Transverse colon (tissue), 4 donors: ENCODE measurements around the gene AIRE. TPM values are rescaled to one million over a fixed set of nuclear protein-coding genes. Genes with fewer than 3 reads are reported as not detected.

Experiments
- DNase-seq: peaks from one replicate; pipeline ENCODE4 v3.0.0-alpha.2; 2019
- H3K27ac ChIP-seq, 4 donors: fragments of 200-600 bp; sonication (generic); 2 replicates each; pipeline ENCODE4 v1.5.1; 2016 to 2018; ENCODE audit warnings: inconsistent platforms in 4 of 4
- H3K27me3 ChIP-seq: fragments of 200-600 bp; sonication (generic); 2 replicates; pipeline ENCODE4 v1.5.1; 2017; ENCODE audit warnings: inconsistent platforms
- H3K36me3 ChIP-seq, 4 donors: fragments of 200-600 bp; sonication (generic); 2 replicates each; pipeline ENCODE4 v1.5.1; 2017 to 2019; ENCODE audit warnings: inconsistent platforms in 4 of 4
- H3K4me1 ChIP-seq, 4 donors: fragments of 200-600 bp; sonication (generic); 2 replicates each; pipeline ENCODE4 v1.5.1; 2017 to 2020; ENCODE audit warnings: inconsistent platforms in 4 of 4
- H3K4me3 ChIP-seq, 4 donors: fragments of 200-600 bp; sonication (generic); 1 replicate in 1 of 4; 2 replicates in 3 of 4; pipeline versions ENCODE4 v1.5.1 to v1.6.1; 2017 to 2019; ENCODE audit warnings: inconsistent platforms in 4 of 4
- H3K9me3 ChIP-seq, 2 donors: fragments of 200-600 bp; sonication (generic); 2 replicates each; pipeline ENCODE4 v1.5.1; 2017 to 2019; ENCODE audit warnings: inconsistent platforms in 2 of 2
- EP300 ChIP-seq: sonication (generic); formaldehyde crosslinking; IDR thresholded peaks from one replicate; pipeline ENCODE4 v1.6.1; 2017; ENCODE audit warnings: antibody characterized with exemption, low read depth
- POLR2A ChIP-seq: fragments of 450-650 bp; IDR thresholded peaks from one replicate; pipeline ENCODE4 v1.6.1; 2016; ENCODE audit warnings: antibody characterized with exemption, mild to moderate bottlenecking, moderate library complexity
- POLR2AphosphoS5 ChIP-seq, 3 donors: sonication (generic); formaldehyde crosslinking; IDR thresholded peaks; one replicate each; pipeline ENCODE4 v1.6.1; 2016; ENCODE audit warnings: antibody characterized with exemption in 3 of 3
- WGBS, 2 donors: methylation state at CpG; one replicate each; pipeline ENCODE4 v1.1.5; 2018; ENCODE audit warnings: low coverage in 1 of 2; 5-methylcytosine and 5-hydroxymethylcytosine counted together
- in situ Hi-C, 4 donors: fragments of 200-750 bp; cut with MboI; loops; one replicate each; pipeline versions ENCODE4 v1.15.0 to v1.15.1; 2017; ENCODE audit warnings: low sequenced_read_pairs in 3 of 4, low pct_ligation_motif_present in 1 of 4, low pct_unique_long_range_greater_than_20kb in 1 of 4
- intact Hi-C: fragments of 100-400 bp; cut with DNase I; formaldehyde crosslinking; loops from one replicate; pipeline ENCODE4 v1.15.1; 2023; ENCODE audit warnings: low total_unique reads
- total RNA-seq, 4 donors: library from RNA; depleted of rRNA; stranded (reverse); fragments of >200 nt; gene quantifications; one replicate each; pipeline ENCODE4 v1.1.0, GENCODE V29; 2016
- TF ChIP-seq, protein P1 (sequence below), 5 experiments: fragments of 200-600 bp in 3 of 5; fragments of 450-650 bp in 2 of 5; sonication (generic) in 3 of 5; IDR thresholded peaks; 1 replicate in 2 of 5; 2 replicates in 3 of 5; pipeline ENCODE4 v1.5.1; 2016 to 2017; ENCODE audit warnings: antibody characterized with exemption in 5 of 5, inconsistent platforms in 3 of 5, mild to moderate bottlenecking in 2 of 5, moderate library complexity in 1 of 5

AIRE gene
- total RNA-seq, 4 donors from 2014 or later, result not detected

DNA sequence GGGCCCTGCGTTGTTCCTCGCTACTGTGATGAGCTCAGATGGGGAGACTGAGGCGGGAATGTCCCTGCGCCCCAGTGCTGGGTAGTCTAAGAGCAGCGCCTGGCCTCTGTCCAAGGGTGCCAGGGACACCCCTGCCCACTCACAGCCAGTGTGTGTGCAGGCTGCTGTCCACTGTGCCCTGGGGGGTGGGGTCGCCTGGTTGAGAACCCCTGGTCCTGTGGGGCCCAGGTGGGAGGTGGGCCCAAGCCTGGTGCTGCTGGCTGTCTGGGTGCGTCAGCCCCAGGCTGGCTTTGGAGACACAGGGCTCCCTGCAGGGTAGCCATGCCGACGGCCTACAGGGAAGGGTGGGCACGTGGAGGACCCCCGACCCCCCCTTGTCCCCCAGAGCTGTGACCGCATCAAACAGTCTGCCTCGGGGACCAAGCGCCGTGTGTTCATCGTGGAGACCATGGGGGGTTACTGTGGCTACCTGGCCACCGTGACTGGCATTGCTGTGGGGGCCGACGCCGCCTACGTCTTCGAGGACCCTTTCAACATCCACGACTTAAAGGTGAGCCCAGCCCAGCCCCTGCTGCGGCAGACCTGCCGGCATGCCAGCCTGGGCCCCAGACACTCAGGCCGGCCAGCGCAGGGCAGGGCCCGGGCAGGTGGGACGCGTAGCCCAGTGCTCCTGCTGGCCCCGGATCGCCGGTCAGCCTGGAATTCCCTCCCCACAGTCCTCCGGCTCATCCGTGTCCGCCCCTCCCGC lies 38.6 kb downstream of the AIRE start:
- TF ChIP-seq, protein P1, sequence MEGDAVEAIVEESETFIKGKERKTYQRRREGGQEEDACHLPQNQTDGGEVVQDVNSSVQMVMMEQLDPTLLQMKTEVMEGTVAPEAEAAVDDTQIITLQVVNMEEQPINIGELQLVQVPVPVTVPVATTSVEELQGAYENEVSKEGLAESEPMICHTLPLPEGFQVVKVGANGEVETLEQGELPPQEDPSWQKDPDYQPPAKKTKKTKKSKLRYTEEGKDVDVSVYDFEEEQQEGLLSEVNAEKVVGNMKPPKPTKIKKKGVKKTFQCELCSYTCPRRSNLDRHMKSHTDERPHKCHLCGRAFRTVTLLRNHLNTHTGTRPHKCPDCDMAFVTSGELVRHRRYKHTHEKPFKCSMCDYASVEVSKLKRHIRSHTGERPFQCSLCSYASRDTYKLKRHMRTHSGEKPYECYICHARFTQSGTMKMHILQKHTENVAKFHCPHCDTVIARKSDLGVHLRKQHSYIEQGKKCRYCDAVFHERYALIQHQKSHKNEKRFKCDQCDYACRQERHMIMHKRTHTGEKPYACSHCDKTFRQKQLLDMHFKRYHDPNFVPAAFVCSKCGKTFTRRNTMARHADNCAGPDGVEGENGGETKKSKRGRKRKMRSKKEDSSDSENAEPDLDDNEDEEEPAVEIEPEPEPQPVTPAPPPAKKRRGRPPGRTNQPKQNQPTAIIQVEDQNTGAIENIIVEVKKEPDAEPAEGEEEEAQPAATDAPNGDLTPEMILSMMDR (IDR thresholded peaks at IDR 0.05), result no peak
- TF ChIP-seq POLR2AphosphoS5 (IDR thresholded peaks at IDR 0.05) (no peak), POLR2A (no peak), EP300 (no peak)
- Histone ChIP-seq H3K27ac (no peak overlapping the region), H3K9me3 (no peaks in the 10 kb centered on the region), H3K4me1 (no peaks in the 10 kb centered on the region), H3K36me3 (peaks cover 0 to 23% (median 0%) of the 10 kb centered on the region in 4 donors), H3K27me3 (no peaks in the 10 kb centered on the region), H3K4me3 (no peak overlapping the region)
- in situ Hi-C loops, result no loop called here
- no peak for DNase-seq
- WGBS, 2 donors, result 96% methylated on average over 29 of the region's 37 CpGs; no CpG with 5 or more reads in 1 of the 2 donors
- intact Hi-C loops, result no loop called here

DNA sequence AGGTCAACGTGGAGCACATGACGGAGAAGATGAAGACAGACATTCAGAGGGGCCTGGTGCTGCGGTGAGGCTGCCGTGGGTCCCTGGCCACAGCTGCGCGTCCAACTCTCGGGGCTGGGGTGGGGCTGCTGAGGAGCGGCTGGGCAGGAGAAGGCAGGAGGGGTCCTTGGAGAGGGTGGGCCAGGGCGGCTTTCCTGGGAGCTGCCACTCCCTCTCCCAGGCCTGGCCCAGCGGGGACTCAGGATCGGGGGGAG lies 39.1 kb downstream of the AIRE start:
- 95% methylated on average over 11 of the region's 11 CpGs; no CpG with 5 or more reads in 1 of the 2 donors for WGBS, 2 donors
- in situ Hi-C loops, result no loop called here
- Histone ChIP-seq H3K4me1 (no peaks in the 10 kb centered on the region), H3K4me3 (no peak overlapping the region), H3K36me3 (peaks cover 0 to 23% (median 0%) of the 10 kb centered on the region in 4 donors), H3K9me3 (no peaks in the 10 kb centered on the region), H3K27ac (no peak overlapping the region), H3K27me3 (no peaks in the 10 kb centered on the region)
- DNase-seq, result no peak
- no peak for TF ChIP-seq POLR2A
- no peak for TF ChIP-seq EP300
- TF ChIP-seq POLR2AphosphoS5 (IDR thresholded peaks at IDR 0.05), result no peak
- TF ChIP-seq, protein P1 (IDR thresholded peaks at IDR 0.05), result no peak
- intact Hi-C loops, result no loop called here

DNA sequence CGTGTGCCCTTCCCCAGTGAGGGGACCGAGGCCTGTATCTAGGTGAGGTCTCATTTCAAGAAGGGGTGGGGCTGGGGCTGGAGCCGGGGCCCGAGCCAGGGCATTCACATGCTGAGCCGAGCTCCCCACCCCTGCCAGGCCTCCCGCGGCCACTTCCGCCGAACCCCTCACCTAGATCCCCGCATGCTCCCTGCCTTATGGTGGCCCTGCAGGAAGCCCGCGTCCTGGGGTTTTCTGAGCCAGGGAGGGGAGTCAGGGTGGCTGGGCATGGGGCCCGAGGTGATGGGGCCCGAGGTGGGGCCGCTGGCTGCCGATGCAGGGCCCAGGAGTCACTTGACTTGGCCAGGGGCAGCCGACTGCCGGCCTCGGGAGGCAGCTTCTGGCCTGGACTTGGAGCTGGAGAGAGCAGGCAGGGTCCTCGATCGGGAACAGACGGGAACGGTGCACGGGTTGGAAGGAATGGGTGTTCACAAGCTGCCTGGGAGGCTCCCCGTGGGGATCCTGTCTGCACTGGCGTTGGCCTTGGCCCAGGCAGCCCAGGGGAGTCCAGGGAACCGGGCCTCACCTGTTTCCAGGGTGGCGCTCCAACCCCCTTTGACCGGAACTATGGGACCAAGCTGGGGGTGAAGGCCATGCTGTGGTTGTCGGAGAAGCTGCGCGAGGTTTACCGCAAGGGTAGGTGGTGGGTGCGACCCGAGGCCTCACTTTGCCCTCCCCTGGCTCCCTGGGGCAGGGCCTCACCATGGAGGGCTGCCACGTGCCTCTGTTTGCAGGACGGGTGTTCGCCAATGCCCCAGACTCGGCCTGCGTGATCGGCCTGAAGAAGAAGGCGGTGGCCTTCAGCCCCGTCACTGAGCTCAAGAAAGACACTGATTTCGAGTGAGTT lies 40.0 kb downstream of the AIRE start:
- TF ChIP-seq, protein P1 (IDR thresholded peaks at IDR 0.05), result no peak
- no peak for TF ChIP-seq POLR2AphosphoS5 (IDR thresholded peaks at IDR 0.05)
- TF ChIP-seq EP300, result no peak
- TF ChIP-seq POLR2A, result no peak
- WGBS, 2 donors, result 92% methylated on average over 37 of the region's 44 CpGs; no CpG with 5 or more reads in 1 of the 2 donors
- Histone ChIP-seq H3K9me3 (no peaks in the 10 kb centered on the region), H3K4me1 (no peaks in the 10 kb centered on the region), H3K27ac (no peak overlapping the region), H3K4me3 (no peak overlapping the region), H3K36me3 (peaks cover 0 to 23% (median 0%) of the 10 kb centered on the region in 4 donors), H3K27me3 (no peaks in the 10 kb centered on the region)
- intact Hi-C loops (no loop called here), in situ Hi-C loops (no loop called here)
- DNase-seq, result no peak

DNA sequence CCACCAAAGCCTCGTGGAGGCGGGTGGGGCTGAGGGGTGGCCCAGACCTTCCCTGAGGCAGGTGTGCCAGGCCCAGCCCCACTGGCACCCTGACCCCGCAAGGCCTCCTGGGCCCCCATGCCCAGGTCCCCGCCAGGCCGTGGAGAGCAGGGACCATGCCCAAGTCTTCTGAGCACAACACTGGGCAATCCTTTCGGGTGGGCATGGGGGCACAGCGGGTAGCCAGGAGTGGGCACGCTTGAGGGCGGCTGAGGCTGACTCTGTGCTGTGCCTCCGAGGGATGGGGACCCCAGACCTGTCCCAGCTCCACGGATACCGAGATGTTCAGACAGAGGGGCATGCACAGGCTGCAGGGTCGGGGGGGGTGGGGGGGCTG lies 40.6 kb downstream of the AIRE start:
- TF ChIP-seq POLR2A, result no peak
- TF ChIP-seq EP300, result no peak
- TF ChIP-seq, protein P1 (IDR thresholded peaks at IDR 0.05), result no peak
- no peak for TF ChIP-seq POLR2AphosphoS5 (IDR thresholded peaks at IDR 0.05)
- no peaks in the 10 kb centered on the region for H3K9me3 ChIP-seq
- no peaks in the 10 kb centered on the region for H3K27me3 ChIP-seq
- no peak for DNase-seq
- in situ Hi-C loops (no loop called here), intact Hi-C loops (no loop called here)
- no peaks in the 10 kb centered on the region for H3K4me1 ChIP-seq
- H3K36me3 ChIP-seq, result peaks cover 0 to 23% (median 0%) of the 10 kb centered on the region in 4 donors
- 97% methylated on average over 10 of the region's 13 CpGs; no CpG with 5 or more reads in 1 of the 2 donors for WGBS, 2 donors
- H3K27ac ChIP-seq, result no peak overlapping the region
- no peak overlapping the region for H3K4me3 ChIP-seq
